Transverse colon (tissue), 3 donors: Measurements from ENCODE around the gene DNAJC8.

Experiments used
- EP300 ChIP-seq: sonication (generic); formaldehyde crosslinking; IDR thresholded peaks from one replicate; pipeline ENCODE4 v1.6.1; 2017; ENCODE audit warnings: antibody characterized with exemption, low read depth
- POLR2A ChIP-seq: fragments of 450-650 bp; IDR thresholded peaks from one replicate; pipeline ENCODE4 v1.6.1; 2016; ENCODE audit warnings: antibody characterized with exemption, mild to moderate bottlenecking, moderate library complexity
- TF ChIP-seq, protein P1 (sequence below), 5 experiments: fragments of 200-600 bp in 3 of 5; fragments of 450-650 bp in 2 of 5; sonication (generic) in 3 of 5; IDR thresholded peaks; 1 replicate in 2 of 5; 2 replicates in 3 of 5; pipeline ENCODE4 v1.5.1; 2016 to 2017; ENCODE audit warnings: antibody characterized with exemption in 5 of 5, inconsistent platforms in 3 of 5, mild to moderate bottlenecking in 2 of 5, moderate library complexity in 1 of 5

DNA sequence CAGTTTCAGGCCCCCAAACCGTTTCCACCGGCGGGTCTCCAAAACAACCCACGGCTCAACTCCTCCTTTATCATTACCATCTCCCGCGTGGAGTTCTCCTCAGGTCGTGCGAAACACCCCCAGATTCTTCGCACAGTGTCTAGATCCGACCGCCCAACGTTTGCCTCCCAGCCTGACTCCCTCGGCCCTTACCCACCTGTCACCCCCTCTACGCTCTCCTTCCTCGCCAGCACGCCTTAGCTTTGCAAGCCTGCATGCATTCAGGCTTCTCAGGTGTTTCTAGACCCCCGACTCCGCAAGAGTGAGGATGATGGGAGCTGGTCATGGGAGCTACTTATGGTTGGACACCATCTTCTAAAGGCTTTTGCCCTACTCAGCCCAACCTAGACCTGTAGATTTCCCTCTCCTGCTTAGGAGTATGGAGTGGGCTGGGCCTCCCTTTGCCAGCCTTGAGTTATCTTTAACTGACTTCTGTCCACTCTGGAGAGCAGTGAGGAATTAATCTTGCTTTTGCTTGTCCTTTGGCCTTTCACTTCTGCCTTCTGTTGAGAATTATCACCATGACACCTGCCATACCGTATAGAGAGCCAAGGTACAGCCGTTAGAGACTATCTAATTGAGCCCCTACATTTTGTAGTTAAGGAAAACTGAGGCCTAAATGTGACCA is 4.0 kb upstream of the DNAJC8 start:
- TF ChIP-seq, protein P1, sequence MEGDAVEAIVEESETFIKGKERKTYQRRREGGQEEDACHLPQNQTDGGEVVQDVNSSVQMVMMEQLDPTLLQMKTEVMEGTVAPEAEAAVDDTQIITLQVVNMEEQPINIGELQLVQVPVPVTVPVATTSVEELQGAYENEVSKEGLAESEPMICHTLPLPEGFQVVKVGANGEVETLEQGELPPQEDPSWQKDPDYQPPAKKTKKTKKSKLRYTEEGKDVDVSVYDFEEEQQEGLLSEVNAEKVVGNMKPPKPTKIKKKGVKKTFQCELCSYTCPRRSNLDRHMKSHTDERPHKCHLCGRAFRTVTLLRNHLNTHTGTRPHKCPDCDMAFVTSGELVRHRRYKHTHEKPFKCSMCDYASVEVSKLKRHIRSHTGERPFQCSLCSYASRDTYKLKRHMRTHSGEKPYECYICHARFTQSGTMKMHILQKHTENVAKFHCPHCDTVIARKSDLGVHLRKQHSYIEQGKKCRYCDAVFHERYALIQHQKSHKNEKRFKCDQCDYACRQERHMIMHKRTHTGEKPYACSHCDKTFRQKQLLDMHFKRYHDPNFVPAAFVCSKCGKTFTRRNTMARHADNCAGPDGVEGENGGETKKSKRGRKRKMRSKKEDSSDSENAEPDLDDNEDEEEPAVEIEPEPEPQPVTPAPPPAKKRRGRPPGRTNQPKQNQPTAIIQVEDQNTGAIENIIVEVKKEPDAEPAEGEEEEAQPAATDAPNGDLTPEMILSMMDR (IDR thresholded peaks at IDR 0.05) = no peak
- TF ChIP-seq EP300 (no peak), POLR2A (no peak)
